Neural cell (in vitro differentiated cells): ENCODE data around the gene ZNF148.

Source experiments
- CTCF ChIP-seq: fragments of 450-650 bp; IDR thresholded peaks from 2 replicates; pipeline ENCODE4 v1.5.1; 2014; ENCODE audit warnings: antibody characterized with exemption, mild to moderate bottlenecking, moderate library complexity; ENCODE audit not compliant: poor library complexity, severe bottlenecking
- EP300 ChIP-seq: fragments of 450-650 bp; conservative IDR thresholded peaks from 2 replicates; pipeline ENCODE4 v1.6.1; 2014; ENCODE audit warnings: antibody characterized with exemption, mild to moderate bottlenecking, moderate library complexity; ENCODE audit not compliant: poor library complexity, severe bottlenecking
- EZH2 ChIP-seq: fragments of 200-600, 300-800 bp; shearing (Covaris generic), sonication (generic); IDR thresholded peaks from 2 replicates; pipeline ENCODE4 v1.6.1; 2014; ENCODE audit warnings: antibody characterized with exemption, low read length, borderline replicate concordance, mild to moderate bottlenecking; ENCODE audit not compliant: insufficient read depth, poor library complexity, severe bottlenecking
- RAD21 ChIP-seq: fragments of 450-650 bp; conservative IDR thresholded peaks from 2 replicates; pipeline ENCODE4 v1.6.1; 2014; ENCODE audit warnings: antibody characterized with exemption, mild to moderate bottlenecking, moderate library complexity
- REST ChIP-seq: IDR thresholded peaks from 2 replicates; pipeline ENCODE4 v1.6.1; 2012; ENCODE audit warnings: borderline replicate concordance
- SMC3 ChIP-seq: fragments of 450-650 bp; conservative IDR thresholded peaks from 2 replicates; pipeline ENCODE4 v1.6.1; 2014; ENCODE audit warnings: antibody characterized with exemption, mild to moderate bottlenecking, moderate library complexity; ENCODE audit not compliant: poor library complexity
- TAF1 ChIP-seq: IDR thresholded peaks from 2 replicates; pipeline ENCODE4 v1.6.1; 2012; ENCODE audit warnings: low read depth

DNA sequence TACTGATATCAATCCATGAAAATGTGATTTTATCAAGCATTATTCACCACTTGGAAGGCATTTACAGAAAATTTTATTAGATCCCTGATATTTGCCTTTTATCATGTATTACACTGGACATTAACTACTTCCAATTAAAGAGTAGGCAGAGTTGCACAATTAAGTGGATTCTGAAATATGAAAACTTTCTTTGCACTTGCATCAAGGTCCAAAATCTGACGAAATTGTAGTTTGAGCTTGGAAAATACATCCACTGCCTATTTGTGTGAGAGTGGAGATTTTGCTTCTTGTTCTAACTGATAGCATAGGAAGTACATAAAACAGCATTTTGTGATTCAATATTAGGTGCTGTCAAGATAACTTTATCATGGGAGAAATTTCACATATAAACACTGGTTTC is 113.0 kb downstream of the ZNF148 start:
- TF ChIP-seq TAF1 (no peak), CTCF (no peak), EP300 (no peak), SMC3 (no peak), RAD21 (no peak), REST (no peak), EZH2 (no peak)
